Right hindlimb (tissue), 1 donor: ENCODE results near the gene RTN4R.
"Not testable (repeated sequence)": the region's sequence is repeated elsewhere in the genome, so short reads cannot be mapped to it uniquely, and the experiment has no call there.

Source experiments
- DNase-seq: peaks from one replicate; pipeline ENCODE4 v3.0.0-alpha.2; 2018

The RTN4R gene

GRCh38 chr22:20285473-20286311 lies 17.6 kb upstream of the RTN4R start:
- DNase-seq = peak; percentile 82

- no peak for DNase-seq
Observed at GRCh38 chr22:20284471-20285086, 16.5 kb upstream of the RTN4R start.

- no peak for DNase-seq
Observed at GRCh38 chr22:20283674-20284066, 15.6 kb upstream of the RTN4R start.

- no peak for DNase-seq
Observed at GRCh38 chr22:20282901-20283673, 15.0 kb upstream of the RTN4R start.

DNA sequence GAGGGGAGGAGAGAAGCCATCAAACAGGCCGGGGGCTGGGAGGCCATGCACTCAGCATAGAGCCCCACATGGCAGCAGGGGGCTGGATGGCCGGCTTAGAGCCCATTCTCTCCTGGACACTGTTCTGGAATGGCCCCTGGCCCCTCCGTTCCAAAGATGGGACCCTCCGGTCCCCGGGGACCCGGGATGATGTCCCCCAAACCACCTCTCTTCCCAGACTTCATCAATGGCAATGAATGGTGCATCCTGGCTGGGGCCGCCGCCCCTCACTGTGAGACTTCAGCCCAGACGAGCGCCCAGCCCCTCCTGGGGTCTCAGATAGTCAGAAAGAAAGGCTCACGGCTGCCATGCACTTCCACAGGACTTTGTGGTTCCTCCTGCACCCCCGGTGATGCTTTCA lies 13.8 kb upstream of the RTN4R start:
- no peak for DNase-seq

- not testable (repeated sequence) for DNase-seq
Observed at GRCh38 chr22:20281473-20281872, 13.4 kb upstream of the RTN4R start.

GRCh38 chr22:20280866-20281265 lies 12.7 kb upstream of the RTN4R start:
- no peak for DNase-seq

DNA sequence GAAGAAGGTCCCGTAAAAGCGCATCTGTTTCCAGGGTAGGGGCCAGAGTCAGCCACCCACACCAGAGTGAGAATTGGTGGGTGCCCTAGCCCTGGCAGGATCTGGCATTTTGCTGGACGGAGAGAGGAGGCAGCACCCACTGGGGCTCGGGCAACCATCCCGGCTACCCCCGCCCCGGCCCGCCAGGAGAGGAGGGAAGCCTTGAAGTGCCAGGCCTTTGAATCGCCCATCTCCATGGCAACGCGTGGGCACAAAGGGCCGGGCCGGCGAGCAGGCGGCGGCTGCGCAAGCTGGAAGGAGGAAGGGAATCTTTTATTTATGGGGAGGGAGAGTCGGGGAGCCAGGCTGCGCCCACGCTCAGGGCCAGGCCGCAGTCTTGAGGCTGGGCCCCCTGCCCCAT lies 12.0 kb upstream of the RTN4R start:
- DNase-seq = not testable (repeated sequence)

DNA sequence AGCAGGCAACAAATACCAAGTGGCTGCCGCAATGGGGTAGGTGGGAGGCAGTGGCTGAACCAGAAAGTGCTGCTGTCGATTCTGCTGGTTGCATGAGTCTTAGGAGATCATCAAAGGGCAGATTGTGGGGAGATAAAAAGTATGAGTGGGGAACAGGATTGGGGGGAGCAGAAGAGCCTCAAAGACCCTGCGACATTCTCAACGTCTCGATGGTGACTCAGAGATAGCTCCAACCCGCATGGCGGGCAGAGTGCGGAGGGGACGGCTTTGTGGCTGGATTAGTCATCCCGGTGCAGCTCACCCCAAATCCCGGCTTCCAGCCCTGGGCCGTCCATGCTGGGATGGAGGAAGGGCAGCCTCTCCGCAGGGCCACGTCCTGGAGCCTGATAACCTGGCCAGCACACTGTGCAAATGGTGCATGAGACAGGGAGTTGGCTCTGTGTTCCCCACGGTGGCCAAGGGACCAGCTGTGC lies 11.6 kb upstream of the RTN4R start:
- DNase-seq = no peak

- DNase-seq = not testable (repeated sequence)
Observed at GRCh38 chr22:20278726-20279490, 10.8 kb upstream of the RTN4R start.

DNA sequence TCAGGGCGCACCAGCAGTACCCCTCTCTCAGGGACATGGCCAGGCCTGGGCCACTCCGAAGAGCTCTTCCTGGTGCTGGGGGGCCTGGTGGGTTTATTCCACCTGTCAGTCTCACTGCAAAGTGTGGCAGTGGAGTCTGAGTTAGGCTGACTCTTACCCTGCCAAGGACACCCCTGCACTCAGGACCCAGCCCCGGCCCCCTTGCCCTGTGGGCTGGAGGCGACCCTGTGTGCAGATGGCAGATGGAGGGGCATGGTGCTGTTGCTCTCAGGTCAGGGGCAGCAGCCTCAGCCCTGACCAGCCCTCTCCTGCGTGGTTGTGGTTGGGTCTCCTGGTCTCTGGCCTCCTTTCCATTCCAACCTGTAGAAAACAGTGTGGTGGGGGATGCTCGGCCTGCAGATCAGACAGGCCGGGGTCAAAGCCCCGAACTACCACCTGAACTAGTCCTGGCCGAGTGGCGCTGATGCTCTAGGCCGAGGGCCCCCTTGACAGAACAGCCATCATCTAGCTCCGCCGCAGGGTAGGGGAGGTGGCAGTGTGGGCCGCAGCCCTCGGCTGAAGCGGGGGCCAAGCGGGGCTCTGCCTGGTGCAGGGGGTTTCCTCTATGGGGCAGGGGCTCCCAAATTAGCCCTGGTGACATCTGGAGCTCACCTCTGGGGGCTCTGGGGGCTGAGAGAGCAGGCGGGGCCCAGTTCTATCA lies 10.0 kb upstream of the RTN4R start:
- DNase-seq = not testable (repeated sequence)

DNA sequence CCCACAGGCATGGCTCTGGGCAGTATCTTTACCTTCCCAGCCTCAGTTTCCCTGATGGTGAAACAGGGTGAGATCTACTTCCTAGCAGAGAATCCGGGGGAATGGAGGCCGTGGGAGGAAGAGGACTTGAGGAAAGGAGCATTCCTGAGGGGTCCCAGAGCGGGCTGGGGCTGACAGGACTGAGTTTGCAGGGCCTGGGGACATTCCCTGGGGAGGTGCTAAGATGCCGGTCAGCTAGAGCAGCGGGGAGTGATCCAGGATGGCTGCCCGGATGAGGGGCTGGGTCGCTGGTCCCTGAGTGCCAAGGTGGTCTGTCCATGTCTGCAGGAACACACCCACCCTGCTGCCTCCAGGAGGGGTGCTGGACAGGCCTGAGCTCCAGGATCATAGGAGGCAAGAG lies 8.3 kb upstream of the RTN4R start:
- no peak for DNase-seq

DNA sequence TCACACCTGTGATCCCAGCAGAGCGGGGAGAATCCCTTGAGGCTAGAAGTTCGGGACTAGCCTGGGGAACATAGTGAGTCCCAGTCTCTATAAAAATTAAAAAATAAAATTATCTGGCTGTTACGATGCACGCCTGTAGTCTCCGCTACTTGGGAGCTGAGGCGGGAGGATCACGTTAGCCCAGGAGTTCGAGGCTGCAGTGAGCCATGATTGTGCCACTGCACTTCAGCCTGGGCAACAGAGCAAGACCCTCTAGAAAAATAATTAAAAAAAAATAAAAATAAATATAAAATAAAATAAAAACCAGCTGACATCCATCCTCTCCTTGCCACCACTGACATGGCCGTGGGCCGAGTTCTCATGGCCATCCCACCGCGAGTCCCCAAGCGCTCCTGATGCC lies 7.7 kb upstream of the RTN4R start:
- DNase-seq = no peak

DNA sequence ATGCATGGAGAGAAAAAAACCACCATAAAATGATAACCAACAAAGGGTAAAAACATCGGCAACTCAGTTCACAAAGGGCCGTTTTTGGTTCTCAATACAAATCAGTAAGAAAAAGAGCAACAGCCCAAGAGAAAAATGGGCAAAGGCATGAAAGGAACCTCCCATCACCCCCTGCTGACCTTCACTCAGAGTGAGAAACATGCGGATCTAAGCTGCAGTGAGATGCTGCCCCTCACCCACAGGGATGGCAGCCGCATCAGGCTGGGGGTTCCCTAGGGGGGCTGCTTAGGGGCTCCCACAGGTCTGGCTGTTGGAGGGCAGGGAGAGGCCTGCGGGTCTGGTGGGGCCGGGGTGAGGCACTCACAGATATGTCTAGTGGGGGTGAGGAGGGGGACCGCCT lies 7.2 kb upstream of the RTN4R start:
- not testable (repeated sequence) for DNase-seq

GRCh38 chr22:20274374-20274773 lies 6.3 kb upstream of the RTN4R start:
- not testable (repeated sequence) for DNase-seq

- peak; percentile 56 for DNase-seq
Observed at GRCh38 chr22:20273758-20274181, 5.7 kb upstream of the RTN4R start.

- no peak for DNase-seq
Observed at GRCh38 chr22:20272700-20273099, 4.6 kb upstream of the RTN4R start.

DNA sequence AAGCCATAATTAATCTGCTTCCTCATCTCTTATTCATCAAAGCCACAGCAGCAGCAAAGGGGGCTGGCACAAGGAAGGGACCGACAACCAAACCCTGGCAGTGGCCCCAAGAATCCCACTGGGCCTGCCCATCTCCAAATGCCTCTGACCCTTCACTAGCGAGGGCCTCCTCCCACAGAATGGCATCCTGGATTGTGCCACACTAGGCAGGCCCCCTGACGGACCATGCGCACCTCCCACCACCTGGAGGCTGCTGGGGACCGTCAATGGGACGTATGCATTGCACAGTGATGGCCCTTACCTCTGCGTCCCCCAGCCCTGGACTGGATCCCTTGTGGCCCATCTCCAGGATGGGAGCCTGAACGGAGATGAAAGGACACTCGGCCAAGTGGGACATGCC lies 4.1 kb upstream of the RTN4R start:
- DNase-seq = no peak

GRCh38 chr22:20271114-20271994 lies 3.2 kb upstream of the RTN4R start:
- DNase-seq = no peak

GRCh38 chr22:20270190-20271113 lies 2.3 kb upstream of the RTN4R start:
- DNase-seq = not testable (repeated sequence)
